Stimulated activated naive CD4-positive, alpha-beta T cell treated with Interleukin-2 at 50 U/mL for 16 hours (primary cell): ENCODE results near the gene PILRA.

Experiments
- DNase-seq: peaks from one replicate; lab custom pipeline; 2025; lab: John Stamatoyannopoulos, UW

The PILRA gene

GRCh38 chr7:100411101-100411500, 37.8 kb downstream of the PILRA start:
- DNase-seq: no peak

GRCh38 chr7:100413346-100413745, 40.1 kb downstream of the PILRA start:
- no peak for DNase-seq

- no peak for DNase-seq
These were observed 40.6 kb downstream of the PILRA start for GRCh38 chr7:100413889-100414288.

GRCh38 chr7:100415448-100415847, 42.2 kb downstream of the PILRA start:
- no peak for DNase-seq

- no peak for DNase-seq
These were observed 45.8 kb downstream of the PILRA start for GRCh38 chr7:100418930-100419659.

GRCh38 chr7:100419660-100420226, 46.5 kb downstream of the PILRA start:
- no peak for DNase-seq

- no peak for DNase-seq
These were observed 50.0 kb downstream of the PILRA start for GRCh38 chr7:100423315-100423714.

GRCh38 chr7:100425347-100425746, 52.1 kb downstream of the PILRA start:
- DNase-seq: no peak

- DNase-seq: no peak
These were observed 53.2 kb downstream of the PILRA start for GRCh38 chr7:100426516-100426915.

- DNase-seq: no peak
These were observed 54.5 kb downstream of the PILRA start for GRCh38 chr7:100427762-100428198.

GRCh38 chr7:100428199-100428966, 55.1 kb downstream of the PILRA start, which contains the start of gene ZCWPW1:
ZCWPW1 (minus strand) TSS chr7:100428703; CDS start chr7:100420649, 8,054 bp downstream.
- peak; percentile 94 for DNase-seq

- DNase-seq: peak; percentile 100
These were observed 55.8 kb downstream of the PILRA start for GRCh38 chr7:100428967-100429636.

- DNase-seq: peak; percentile 91
These were observed 56.6 kb downstream of the PILRA start, which contains the start of gene MEPCE for GRCh38 chr7:100429637-100430492. MEPCE (plus strand) TSS chr7:100429831; CDS start chr7:100430019, 188 bp downstream.

- peak; percentile 39 for DNase-seq
These were observed 57.4 kb downstream of the PILRA start for GRCh38 chr7:100430493-100431285.

- DNase-seq: no peak
These were observed 58.0 kb downstream of the PILRA start for GRCh38 chr7:100431286-100431735.

GRCh38 chr7:100432053-100432452, 58.8 kb downstream of the PILRA start:
- DNase-seq: no peak

- DNase-seq: no peak
These were observed 59.5 kb downstream of the PILRA start for GRCh38 chr7:100432621-100433275.

- DNase-seq: no peak
These were observed 59.9 kb downstream of the PILRA start for GRCh38 chr7:100433276-100433591.

GRCh38 chr7:100433592-100434296, 60.5 kb downstream of the PILRA start:
- DNase-seq: no peak
